Measurements from ENCODE around the gene SIX3.

GRCh38 chr2:44925561-44926136 lies 15.9 kb upstream of the SIX3 start:
- TF ChIP-seq POLR2A (IDR thresholded peaks at IDR 0.05; ENCODE audit: low read depth, low read length) (no peak), POLR2AphosphoS5 (IDR thresholded peaks at IDR 0.05; ENCODE audit: low read depth, low read length) (no peak), TAF1 (IDR thresholded peaks at IDR 0.05; ENCODE audit: low read depth, low read length) (no peak), PAX5 (IDR thresholded peaks at IDR 0.05; ENCODE audit: insufficient read depth, low read length, severe bottlenecking) (no peak)

Measured in GM12891 (cell line).